Inflammatory macrophage treated with lipopolysaccharide for 4 hours (primary cell): ENCODE measurements around the gene KRTAP10-4.
A peak's percentile ranks its signal among the peaks of the same experiment; 100 is the strongest.
"Not testable (repeated sequence)": the region's sequence is repeated elsewhere in the genome, so short reads cannot be mapped to it uniquely, and the experiment has no call there.

Source experiments
- DNase-seq: peaks from one replicate; pipeline ENCODE4 v3.0.0-alpha.2; 2020

Gene KRTAP10-4

DNA sequence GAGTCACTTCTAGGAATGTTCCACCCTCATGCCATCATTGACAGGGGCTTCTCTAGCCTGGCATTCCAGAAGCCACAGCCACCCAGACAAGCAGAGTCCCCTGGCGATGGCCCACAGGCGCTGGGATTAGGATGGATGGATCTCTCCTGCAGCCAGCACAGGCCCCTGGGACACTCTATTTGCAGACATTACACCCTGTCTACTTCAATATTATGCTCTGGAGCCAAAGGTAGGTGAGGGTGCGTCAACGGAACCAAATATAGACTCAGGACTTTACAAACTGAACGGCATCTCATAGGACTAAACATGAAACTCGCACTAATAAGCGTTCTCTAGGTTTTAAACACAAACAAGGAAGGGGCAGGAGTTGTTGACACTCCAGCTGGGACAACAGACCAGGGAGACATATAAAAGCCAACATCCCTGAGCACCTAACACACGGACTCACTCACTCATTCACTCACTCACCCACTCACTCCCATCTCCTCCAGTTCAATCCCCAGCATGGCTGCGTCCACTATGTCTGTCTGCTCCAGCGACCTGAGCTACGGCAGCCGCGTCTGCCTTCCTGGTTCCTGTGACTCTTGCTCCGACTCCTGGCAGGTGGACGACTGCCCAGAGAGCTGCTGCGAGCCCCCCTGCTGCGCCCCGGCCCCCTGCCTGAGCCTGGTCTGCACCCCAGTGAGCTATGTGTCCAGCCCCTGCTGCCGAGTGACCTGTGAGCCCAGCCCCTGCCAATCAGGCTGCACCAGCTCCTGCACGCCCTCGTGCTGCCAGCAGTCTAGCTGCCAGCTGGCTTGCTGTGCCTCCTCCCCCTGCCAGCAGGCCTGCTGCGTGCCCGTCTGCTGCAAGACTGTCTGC, 26.8 kb downstream of the KRTAP10-4 start, which contains the start of gene KRTAP10-7:
KRTAP10-7 (plus strand) TSS at position 480 of the 861 bp plus-strand sequence; CDS start at position 505, 25 bp downstream.
- not testable (repeated sequence) for DNase-seq

DNA sequence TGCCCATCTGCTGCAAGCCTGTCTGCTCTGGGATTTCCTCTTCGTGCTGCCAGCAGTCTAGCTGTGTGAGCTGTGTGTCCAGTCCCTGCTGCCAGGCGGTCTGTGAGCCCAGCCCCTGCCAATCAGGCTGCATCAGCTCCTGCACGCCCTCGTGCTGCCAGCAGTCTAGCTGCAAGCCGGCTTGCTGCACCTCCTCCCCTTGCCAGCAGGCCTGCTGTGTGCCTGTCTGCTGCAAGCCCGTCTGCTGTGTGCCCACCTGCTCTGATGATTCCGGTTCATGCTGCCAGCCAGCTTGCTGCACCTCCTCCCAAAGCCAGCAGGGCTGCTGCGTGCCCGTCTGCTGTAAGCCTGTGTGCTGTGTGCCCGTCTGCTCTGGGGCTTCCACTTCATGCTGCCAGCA, 27.6 kb downstream of the KRTAP10-4 start:
- not testable (repeated sequence) for DNase-seq

GRCh38 chr21:44601596-44602462, 28.3 kb downstream of the KRTAP10-4 start:
- no peak for DNase-seq

GRCh38 chr21:44602463-44602850, 28.9 kb downstream of the KRTAP10-4 start:
- DNase-seq: no peak

- no peak for DNase-seq
Measured at GRCh38 chr21:44603109-44603875, 29.8 kb downstream of the KRTAP10-4 start.

GRCh38 chr21:44603911-44604310, 30.4 kb downstream of the KRTAP10-4 start:
- no peak for DNase-seq

DNA sequence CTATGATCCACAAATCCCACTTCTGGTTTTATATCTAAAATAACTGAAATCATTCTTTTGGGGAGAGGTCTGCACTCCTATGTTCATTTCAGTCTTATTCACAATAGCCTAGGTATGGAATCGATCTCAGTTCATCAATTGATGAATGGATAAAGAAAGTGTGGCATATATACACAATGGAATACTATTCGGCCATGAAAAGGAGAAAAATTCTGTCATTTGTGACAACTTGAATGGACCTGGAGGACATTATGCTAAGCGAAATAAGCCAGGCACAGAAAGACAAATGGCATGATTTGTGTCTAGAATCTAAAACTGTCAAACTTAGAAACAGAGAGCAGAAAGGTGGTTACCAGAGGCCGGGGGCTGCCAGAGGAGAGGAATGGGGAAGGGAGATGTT, 33.0 kb downstream of the KRTAP10-4 start:
- no peak for DNase-seq

GRCh38 chr21:44609193-44609592, 35.7 kb downstream of the KRTAP10-4 start:
- no peak for DNase-seq

- not testable (repeated sequence) for DNase-seq
Measured at GRCh38 chr21:44610157-44610843, 36.8 kb downstream of the KRTAP10-4 start.

GRCh38 chr21:44611551-44611950, 38.0 kb downstream of the KRTAP10-4 start:
- DNase-seq: no peak

DNA sequence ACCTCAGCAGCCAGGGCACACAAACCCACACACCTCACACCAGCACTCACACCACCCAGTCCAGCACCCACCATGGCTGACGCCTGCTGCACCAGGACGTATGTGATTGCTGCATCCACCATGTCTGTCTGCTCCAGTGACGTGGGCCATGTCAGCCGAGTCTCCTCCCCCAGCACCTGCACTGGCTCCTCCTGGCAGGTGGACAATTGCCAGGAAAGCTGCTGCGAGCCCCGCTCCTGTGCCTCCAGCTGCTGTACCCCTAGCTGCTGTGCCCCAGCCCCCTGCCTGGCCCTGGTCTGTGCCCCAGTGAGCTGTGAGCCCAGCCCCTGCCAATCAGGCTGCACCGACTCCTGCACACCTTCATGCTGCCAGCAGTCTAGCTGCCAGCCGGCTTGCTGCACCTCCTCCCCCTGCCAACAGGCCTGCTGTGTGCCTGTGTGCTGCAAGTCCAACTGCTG, 38.5 kb downstream of the KRTAP10-4 start, which contains the start of gene KRTAP10-8:
KRTAP10-8 (plus strand) TSS at position 51 of the 458 bp plus-strand sequence; CDS start at position 73, 22 bp downstream.
- no peak for DNase-seq

DNA sequence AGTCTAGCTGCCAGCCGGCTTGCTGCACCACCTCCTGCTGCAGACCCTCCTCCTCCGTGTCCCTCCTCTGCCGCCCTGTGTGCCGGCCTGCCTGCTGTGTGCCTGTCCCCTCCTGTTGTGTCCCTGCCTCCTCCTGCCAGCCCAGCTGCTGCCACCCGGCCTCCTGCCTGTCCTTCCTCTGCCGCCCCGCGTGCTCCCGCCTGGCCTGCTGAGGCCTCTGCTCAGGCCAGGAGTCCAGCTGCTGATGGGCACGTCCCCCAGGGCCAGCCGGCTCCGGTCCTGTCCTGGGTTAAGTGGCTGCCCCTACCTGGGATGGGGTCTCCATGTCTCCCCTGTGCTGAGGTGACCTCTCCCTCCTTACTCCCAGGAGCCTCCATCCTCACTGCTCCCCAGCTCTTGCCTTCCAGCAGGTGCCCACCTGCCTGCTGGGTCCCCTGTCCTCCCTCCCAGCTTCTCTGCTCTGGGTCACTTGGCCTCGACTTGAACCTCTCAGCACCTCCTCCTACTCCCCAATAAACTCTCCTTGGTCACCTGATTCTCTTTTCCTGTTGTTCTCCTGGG, 39.2 kb downstream of the KRTAP10-4 start:
- no peak for DNase-seq

DNA sequence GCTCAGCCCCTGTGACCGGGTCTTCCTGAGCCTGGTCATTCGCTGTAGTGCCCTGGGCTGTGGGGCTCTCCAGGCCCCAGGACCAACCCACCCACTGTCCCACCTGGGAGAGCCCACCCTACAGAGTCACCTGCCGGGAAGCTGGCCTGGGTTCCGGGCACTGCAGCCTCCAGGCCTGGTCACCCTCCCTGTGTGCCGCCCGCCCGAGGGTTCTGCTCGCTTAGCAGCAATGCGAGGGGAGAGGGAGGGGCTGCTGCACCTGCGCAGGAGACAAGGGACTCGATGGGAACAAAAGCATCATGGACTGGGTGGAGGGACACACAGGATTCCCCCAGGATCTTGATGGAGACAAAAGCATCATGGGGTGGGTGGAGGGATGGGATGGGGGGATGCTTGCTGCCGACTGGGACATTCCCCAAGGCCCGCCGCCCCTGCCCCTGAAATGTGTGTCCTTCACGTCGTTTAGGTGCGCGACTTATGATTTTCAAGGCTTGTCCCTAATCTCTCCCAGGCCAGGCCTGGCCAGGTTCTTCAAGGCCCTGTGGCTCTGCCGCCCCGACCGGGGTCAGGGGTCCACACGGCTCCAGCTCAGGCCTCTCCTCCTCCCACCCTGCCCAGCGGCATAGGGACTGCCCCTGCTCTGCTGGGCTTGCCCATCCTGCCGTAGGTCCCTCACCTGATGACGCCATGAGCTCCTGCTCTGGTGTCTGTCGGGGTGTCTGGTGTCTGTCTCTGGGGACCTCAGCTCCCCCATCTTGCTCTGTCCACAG, 40.0 kb downstream of the KRTAP10-4 start:
- no peak for DNase-seq

- DNase-seq: no peak
Measured at GRCh38 chr21:44614161-44614631, 40.7 kb downstream of the KRTAP10-4 start.

DNA sequence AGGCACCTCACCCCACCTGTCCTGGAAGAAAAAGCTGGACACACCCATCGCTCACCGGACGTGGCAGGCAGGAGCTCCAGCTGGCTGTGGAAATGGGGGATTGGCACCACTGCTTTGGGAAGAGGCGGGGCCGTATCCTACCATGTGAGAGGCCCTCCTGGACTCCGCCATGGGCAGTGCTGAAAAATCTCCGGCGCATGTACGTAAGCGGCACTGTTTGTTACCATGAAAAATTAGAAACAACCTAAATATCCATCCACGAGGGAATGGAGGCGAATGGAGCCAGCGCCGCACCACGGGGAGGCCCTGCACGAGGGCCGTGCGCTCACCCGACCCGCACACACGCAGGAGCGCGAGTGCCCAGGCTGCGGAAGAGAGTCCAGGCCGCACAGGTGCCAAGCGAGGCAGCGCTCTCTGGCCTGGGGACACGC, 41.4 kb downstream of the KRTAP10-4 start:
- DNase-seq: no peak

DNA sequence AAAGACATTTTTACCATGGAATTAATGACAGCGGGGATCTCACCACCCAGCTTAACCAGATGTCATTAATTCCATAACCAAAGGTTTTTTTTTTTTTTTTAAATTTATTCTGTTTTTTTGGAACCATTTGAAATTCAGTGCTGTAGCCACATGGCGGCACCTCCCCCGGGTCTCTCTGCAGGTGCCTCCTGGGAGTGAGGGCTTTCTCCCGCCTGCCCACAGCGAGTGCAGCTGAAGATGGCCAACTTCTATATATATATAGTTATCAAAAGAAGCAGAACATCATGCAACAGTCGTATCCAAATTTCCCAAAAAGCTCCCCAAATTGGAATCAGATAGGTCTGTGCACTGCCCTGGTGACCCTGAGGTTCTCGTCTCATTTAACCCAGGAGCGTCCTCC, 41.9 kb downstream of the KRTAP10-4 start:
- DNase-seq: no peak

DNA sequence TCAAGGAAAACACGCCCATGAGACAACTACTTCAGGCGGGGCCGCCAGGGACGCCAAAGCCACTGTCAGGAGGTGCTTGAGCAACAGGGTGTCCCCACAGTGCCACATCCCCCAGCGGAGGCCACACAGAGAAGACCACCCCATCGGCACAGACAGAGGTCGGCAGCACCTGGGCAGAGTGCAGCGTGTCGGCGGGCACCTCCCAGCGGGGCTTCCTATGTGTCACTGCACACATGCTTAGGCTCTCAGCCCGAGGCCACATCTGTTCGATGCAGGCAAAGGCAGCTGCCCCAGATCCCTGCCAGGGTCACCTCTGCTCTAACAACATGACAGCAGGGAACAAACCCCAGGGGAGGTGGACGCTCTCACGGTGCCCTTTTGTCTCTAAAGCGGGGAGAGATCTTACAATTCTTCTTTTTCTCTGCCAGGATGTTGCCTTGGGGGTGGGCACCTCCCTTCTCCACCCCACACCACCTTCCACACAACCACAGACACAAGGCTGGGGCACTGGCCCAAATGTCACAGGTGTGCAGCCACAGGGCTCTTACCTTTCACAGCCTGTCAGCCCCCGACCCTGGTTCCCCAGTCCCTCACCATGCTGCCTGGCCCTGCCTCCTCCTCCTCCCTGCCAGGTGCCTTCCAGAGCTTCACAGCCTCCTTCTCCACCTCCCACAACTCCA, 42.5 kb downstream of the KRTAP10-4 start:
- no peak for DNase-seq

DNA sequence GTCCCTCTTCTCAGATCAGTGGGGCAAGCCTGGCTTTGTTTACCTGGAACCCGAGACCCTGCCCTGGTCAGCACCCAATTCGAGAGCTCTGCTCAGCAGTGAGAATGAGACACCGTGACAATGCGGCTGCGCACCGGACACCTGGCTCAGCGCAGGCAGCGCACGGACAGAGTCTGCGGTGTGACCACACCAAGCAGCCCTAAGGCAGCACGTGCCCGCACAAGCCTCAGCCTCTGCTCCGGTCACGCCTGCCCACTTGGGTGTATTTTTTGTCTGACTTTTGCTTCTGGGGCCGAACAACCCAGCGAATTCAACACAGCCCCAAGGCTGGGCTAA, 43.0 kb downstream of the KRTAP10-4 start:
- no peak for DNase-seq

DNA sequence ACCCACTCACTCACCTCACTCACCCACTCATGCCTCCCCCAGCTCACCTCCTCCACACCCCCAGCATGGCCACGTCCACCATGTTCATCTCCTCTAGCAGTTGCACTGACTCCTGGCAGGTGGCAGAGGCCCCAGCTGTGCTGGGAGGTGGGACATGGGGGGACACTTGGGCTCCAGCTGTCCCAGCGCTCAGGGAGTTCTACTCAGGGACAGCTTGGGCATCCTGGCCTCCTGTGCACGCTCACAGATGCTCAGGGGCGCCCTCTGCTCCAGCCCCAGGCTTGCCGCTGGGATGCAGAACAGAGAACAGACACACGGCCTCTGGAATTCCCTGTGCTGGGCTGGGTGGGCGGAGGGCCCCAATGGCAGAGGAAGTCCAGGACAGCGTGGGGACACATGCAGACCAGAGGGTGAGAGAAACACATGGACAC, 43.6 kb downstream of the KRTAP10-4 start:
- no peak for DNase-seq

GRCh38 chr21:44618504-44618903, 45.0 kb downstream of the KRTAP10-4 start:
- DNase-seq: peak; percentile 2
